ENCODE data around the gene RNH1. TPM values are rescaled to one million over a fixed set of nuclear protein-coding genes. Genes with fewer than 3 reads are reported as not detected.

The RNH1 gene
- total RNA-seq, 4 donors from 2014 or later = 218 to 259 (median 230) TPM

DNA sequence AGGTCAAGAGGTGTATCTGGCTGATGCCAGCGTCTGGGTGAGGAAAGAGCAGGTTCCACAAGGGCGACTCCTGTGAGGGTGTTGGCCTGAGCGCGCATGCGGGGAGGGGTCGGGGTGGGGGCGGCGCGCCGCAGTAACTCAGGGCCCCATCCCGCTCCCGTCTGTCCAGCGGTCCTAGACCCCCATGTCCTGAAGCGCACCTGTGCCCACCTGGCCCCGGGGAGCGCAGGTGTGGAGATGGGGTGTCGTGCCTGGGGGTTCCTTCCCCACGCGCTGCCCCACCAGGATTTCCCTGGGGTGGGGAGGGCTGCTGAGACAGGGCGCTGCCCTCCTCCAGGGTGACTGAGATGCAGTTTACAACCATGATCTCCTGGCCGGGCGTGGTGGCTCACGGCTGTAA is 20.9 kb downstream of the RNH1 start:
- TF ChIP-seq, protein P1, sequence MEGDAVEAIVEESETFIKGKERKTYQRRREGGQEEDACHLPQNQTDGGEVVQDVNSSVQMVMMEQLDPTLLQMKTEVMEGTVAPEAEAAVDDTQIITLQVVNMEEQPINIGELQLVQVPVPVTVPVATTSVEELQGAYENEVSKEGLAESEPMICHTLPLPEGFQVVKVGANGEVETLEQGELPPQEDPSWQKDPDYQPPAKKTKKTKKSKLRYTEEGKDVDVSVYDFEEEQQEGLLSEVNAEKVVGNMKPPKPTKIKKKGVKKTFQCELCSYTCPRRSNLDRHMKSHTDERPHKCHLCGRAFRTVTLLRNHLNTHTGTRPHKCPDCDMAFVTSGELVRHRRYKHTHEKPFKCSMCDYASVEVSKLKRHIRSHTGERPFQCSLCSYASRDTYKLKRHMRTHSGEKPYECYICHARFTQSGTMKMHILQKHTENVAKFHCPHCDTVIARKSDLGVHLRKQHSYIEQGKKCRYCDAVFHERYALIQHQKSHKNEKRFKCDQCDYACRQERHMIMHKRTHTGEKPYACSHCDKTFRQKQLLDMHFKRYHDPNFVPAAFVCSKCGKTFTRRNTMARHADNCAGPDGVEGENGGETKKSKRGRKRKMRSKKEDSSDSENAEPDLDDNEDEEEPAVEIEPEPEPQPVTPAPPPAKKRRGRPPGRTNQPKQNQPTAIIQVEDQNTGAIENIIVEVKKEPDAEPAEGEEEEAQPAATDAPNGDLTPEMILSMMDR (IDR thresholded peaks at IDR 0.05) = no peak
- DNase-seq (ENCODE audit: low spot score) (no peak), ATAC-seq (ENCODE audit: low FRiP score) (no peak)

DNA sequence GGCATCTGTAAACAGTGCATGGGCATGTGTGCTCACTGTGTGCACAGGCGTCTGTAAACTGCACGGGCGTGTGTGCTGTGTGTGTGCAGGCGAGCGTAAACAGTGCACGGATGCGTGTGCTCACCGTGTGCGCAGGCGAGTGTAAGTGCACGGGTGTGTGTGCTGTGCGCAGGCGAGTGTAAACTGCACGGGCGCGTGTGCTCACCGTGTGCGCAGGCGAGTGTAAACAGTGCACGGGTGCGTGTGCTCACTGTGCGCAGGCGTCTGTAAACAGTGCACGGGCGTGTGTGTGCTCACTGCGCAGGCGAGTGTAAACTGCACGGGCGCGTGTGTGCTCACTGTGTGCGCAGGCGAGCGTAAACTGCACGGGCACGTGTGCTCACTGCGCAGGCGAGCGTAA is 22.4 kb downstream of the RNH1 start:
- TF ChIP-seq, protein P1 (IDR thresholded peaks at IDR 0.05) = no peak
- DNase-seq (ENCODE audit: low spot score) (no peak), ATAC-seq (ENCODE audit: low FRiP score) (no peak)

GRCh38 chr11:479311-479710 is 27.7 kb downstream of the RNH1 start:
- no peak for ATAC-seq (ENCODE audit: low FRiP score)
- no peak for DNase-seq (ENCODE audit: low spot score)
- TF ChIP-seq, protein P1 (IDR thresholded peaks at IDR 0.05) = no peak

DNA sequence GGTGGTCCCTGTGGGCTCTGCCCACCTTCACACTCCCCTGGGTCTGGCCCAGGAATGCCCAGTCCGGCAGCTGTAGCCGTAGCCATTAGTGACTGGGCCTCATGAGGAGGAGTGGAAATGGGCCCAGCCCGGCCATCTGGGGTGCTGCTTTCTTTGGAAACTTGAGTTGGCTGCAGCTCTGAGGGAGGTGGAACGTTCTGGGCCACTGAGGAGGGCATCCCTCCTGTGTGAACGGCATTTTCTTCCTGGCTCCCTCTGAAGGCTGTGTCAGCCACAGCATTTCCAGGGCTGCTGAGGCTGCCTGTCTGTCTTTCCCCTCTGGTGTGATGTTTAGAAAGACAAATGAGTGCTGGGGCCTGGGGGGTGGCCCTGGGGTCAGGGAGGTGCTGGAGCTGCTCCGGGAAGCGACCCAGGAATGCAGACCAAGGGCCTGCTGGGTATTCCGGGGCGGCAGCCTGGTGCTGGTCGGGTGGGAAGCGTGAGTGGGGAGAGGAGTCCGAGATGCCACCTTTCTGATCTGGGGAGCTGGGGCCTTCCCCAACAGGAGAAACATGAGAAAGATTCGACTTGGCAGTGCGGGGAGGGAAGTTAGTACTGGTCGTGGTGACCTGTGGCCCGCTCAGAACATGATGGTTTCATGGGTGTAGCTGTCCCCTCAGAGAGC is 29.9 kb downstream of the RNH1 start:
- DNase-seq (ENCODE audit: low spot score) (no peak), ATAC-seq (ENCODE audit: low FRiP score) (peak; percentile 22)
- TF ChIP-seq, protein P1 (IDR thresholded peaks at IDR 0.05) = no peak

- ATAC-seq (ENCODE audit: low FRiP score) = no peak
- no peak for DNase-seq (ENCODE audit: low spot score)
- TF ChIP-seq, protein P1 (IDR thresholded peaks at IDR 0.05) = no peak
Measured at GRCh38 chr11:476416-476815, 30.6 kb downstream of the RNH1 start.

- ATAC-seq (ENCODE audit: low FRiP score) = no peak
- no peak for DNase-seq (ENCODE audit: low spot score)
- TF ChIP-seq, protein P1 (IDR thresholded peaks at IDR 0.05) = no peak
Measured at GRCh38 chr11:475941-476340, 31.1 kb downstream of the RNH1 start.

DNA sequence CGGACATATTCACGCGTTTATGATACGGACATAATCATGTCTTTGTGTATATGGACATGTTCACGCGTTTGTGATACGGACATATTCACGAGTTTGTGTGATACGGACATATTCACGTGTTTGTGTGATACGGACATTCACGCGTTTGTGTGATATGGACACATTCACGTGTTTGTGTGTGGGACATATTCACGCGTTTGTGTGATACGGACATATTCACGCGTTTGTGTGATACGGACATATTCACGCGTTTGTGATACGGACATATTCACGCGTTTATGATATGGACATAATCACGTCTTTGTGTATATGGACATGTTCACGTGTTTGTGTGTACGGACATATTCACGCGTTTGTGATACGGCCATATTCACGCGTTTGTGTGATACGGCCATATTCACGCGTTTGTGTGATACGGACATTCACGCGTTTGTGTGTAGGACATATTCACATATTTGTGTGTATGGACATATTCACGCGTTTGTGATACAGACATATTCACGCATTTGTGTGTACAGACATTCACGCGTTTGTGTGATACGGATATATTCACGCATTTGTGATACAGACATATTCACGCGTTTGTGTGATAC is 32.0 kb downstream of the RNH1 start:
- TF ChIP-seq, protein P1 (IDR thresholded peaks at IDR 0.05) = no peak
- no peak for ATAC-seq (ENCODE audit: low FRiP score)
- DNase-seq (ENCODE audit: low spot score) = no peak
